Ishikawa (cell line): ENCODE data around the gene ACO2.

Experiments
- CEBPB ChIP-seq: IDR thresholded peaks from 2 replicates; pipeline ENCODE4 v1.6.1; 2012
- CREB1 ChIP-seq: IDR thresholded peaks from 2 replicates; pipeline ENCODE4 v1.6.1; 2012; ENCODE audit warnings: low read depth
- EGR1 ChIP-seq: IDR thresholded peaks from 2 replicates; pipeline ENCODE4 v1.6.1; 2012
- EP300 ChIP-seq: IDR thresholded peaks from 2 replicates; pipeline ENCODE4 v1.6.1; 2012; ENCODE audit warnings: borderline replicate concordance
- FOXM1 ChIP-seq: IDR thresholded peaks from 2 replicates; pipeline ENCODE4 v1.6.1; 2012; ENCODE audit warnings: low read depth, borderline replicate concordance
- MAX ChIP-seq: IDR thresholded peaks from 2 replicates; pipeline ENCODE4 v1.6.1; 2012
- NFIC ChIP-seq: IDR thresholded peaks from 2 replicates; pipeline ENCODE4 v1.6.1; 2012
- RAD21 ChIP-seq: IDR thresholded peaks from 2 replicates; pipeline ENCODE4 v1.6.1; 2012; ENCODE audit warnings: low read depth
- REST ChIP-seq: IDR thresholded peaks from 2 replicates; pipeline ENCODE4 v1.6.1; 2012; ENCODE audit warnings: low read depth, mild to moderate bottlenecking
- TAF1 ChIP-seq: IDR thresholded peaks from 2 replicates; pipeline ENCODE4 v1.6.1; 2012; ENCODE audit warnings: low read depth, mild to moderate bottlenecking
- TCF12 ChIP-seq: IDR thresholded peaks from 2 replicates; pipeline ENCODE4 v1.6.1; 2012; ENCODE audit warnings: low read depth
- TEAD4 ChIP-seq: IDR thresholded peaks from 2 replicates; pipeline ENCODE4 v1.6.1; 2012
- USF1 ChIP-seq: IDR thresholded peaks from 2 replicates; pipeline ENCODE4 v1.6.1; 2012
- YY1 ChIP-seq: IDR thresholded peaks from 2 replicates; pipeline ENCODE4 v1.6.1; 2012; ENCODE audit warnings: low read depth
- ZBTB7A ChIP-seq: IDR thresholded peaks from 2 replicates; pipeline ENCODE4 v1.6.1; 2012; ENCODE audit warnings: low read depth

ACO2 gene

GRCh38 chr22:41526226-41526829, 57.4 kb downstream of the ACO2 start:
- no peak for TF ChIP-seq REST
- no peak for TF ChIP-seq CREB1
- TF ChIP-seq FOXM1, result no peak
- TF ChIP-seq TEAD4, result no peak; the same call in 1 of the 2 replicates
- TF ChIP-seq RAD21, result no peak
- TF ChIP-seq NFIC, result no peak
- no peak for TF ChIP-seq EP300
- TF ChIP-seq USF1, result no peak
- TF ChIP-seq ZBTB7A, result no peak
- TF ChIP-seq CEBPB, result no peak
- no peak for TF ChIP-seq EGR1
- TF ChIP-seq TCF12, result no peak
- TF ChIP-seq YY1, result no peak
- TF ChIP-seq TAF1, result no peak
- TF ChIP-seq MAX, result no peak

- TF ChIP-seq RAD21 (peak; percentile 50), FOXM1 (no peak), TAF1 (no peak), NFIC (no peak)
These were observed 58.2 kb downstream of the ACO2 start for GRCh38 chr22:41526830-41527799.

- TF ChIP-seq MAX (no peak), USF1 (no peak), NFIC (no peak), TAF1 (no peak), TCF12 (no peak), CEBPB (no peak), EP300 (no peak), EGR1 (no peak), FOXM1 (no peak), ZBTB7A (no peak), RAD21 (no peak)
These were observed 59.3 kb downstream of the ACO2 start for GRCh38 chr22:41528132-41528766.

GRCh38 chr22:41528938-41529561, 60.1 kb downstream of the ACO2 start:
- TF ChIP-seq CREB1 (no peak), TEAD4 (no peak), ZBTB7A (no peak), EGR1 (no peak), FOXM1 (no peak), YY1 (no peak), REST (no peak), MAX (no peak), TAF1 (no peak)
